Subcutaneous adipose tissue (tissue), 4 donors: ENCODE results near the gene JARID2. TPM values are rescaled to one million over a fixed set of nuclear protein-coding genes. Genes with fewer than 3 reads are reported as not detected.

Experiments used
- CTCF ChIP-seq: fragments of 450-650 bp; IDR thresholded peaks from one replicate; pipeline ENCODE4 v1.5.1; 2016; ENCODE audit warnings: low read depth, mild to moderate bottlenecking, control low read depth, antibody characterized with exemption, moderate library complexity
- total RNA-seq, 4 donors: library from RNA; depleted of rRNA; stranded (reverse); fragments of >200 nt; gene quantifications; one replicate each; pipeline ENCODE4 v1.1.0, GENCODE V29; 2016

Gene JARID2
- total RNA-seq, 4 donors from 2014 or later: 9.8 to 17.2 (median 12.1) TPM

- TF ChIP-seq CTCF: no peak
These were observed 93.2 kb downstream of the JARID2 start for GRCh38 chr6:15339081-15339480.

- TF ChIP-seq CTCF: no peak
These were observed 94.3 kb downstream of the JARID2 start for GRCh38 chr6:15340105-15340601.

GRCh38 chr6:15340775-15341174 is 94.9 kb downstream of the JARID2 start:
- TF ChIP-seq CTCF: no peak

GRCh38 chr6:15341311-15342001 is 95.6 kb downstream of the JARID2 start:
- no peak for TF ChIP-seq CTCF

GRCh38 chr6:15342114-15342513 is 96.2 kb downstream of the JARID2 start:
- no peak for TF ChIP-seq CTCF

GRCh38 chr6:15343490-15344191 is 97.8 kb downstream of the JARID2 start:
- no peak for TF ChIP-seq CTCF

- no peak for TF ChIP-seq CTCF
These were observed 98.3 kb downstream of the JARID2 start for GRCh38 chr6:15344192-15344519.
